Retina (tissue), 1 donor: ENCODE data around the gene CCDC192.
"Not testable (repeated sequence)": the region's sequence is repeated elsewhere in the genome, so short reads cannot be mapped to it uniquely, and the experiment has no call there.

Experiments
- DNase-seq: peaks from one replicate; pipeline ENCODE4 v3.0.0-alpha.2; 2016

Gene CCDC192

GRCh38 chr5:127702926-127703561 lies at the start of gene CCDC192:
CCDC192 (plus strand) TSS chr5:127703391; CDS start chr5:127703446, 55 bp downstream.
- peak; percentile 43 for DNase-seq

- no peak for DNase-seq
Measured at GRCh38 chr5:127656825-127657224, 46.4 kb upstream of the CCDC192 start.

- no peak for DNase-seq
Measured at GRCh38 chr5:127660047-127660733, 43.0 kb upstream of the CCDC192 start.

- no peak for DNase-seq
Measured at GRCh38 chr5:127664093-127664492, 39.1 kb upstream of the CCDC192 start.

GRCh38 chr5:127665641-127666040 lies 37.5 kb upstream of the CCDC192 start:
- no peak for DNase-seq

- no peak for DNase-seq
Measured at GRCh38 chr5:127666043-127666716, 37.0 kb upstream of the CCDC192 start.

- DNase-seq, result no peak
Measured at GRCh38 chr5:127667926-127668325, 35.3 kb upstream of the CCDC192 start.

- no peak for DNase-seq
Measured at GRCh38 chr5:127671218-127671617, 32.0 kb upstream of the CCDC192 start.

- DNase-seq, result no peak
Measured at GRCh38 chr5:127673117-127673800, 29.9 kb upstream of the CCDC192 start.

- DNase-seq, result not testable (repeated sequence)
Measured at GRCh38 chr5:127676951-127677350, 26.2 kb upstream of the CCDC192 start.

- not testable (repeated sequence) for DNase-seq
Measured at GRCh38 chr5:127679691-127680330, 23.4 kb upstream of the CCDC192 start.

GRCh38 chr5:127680595-127680994 lies 22.6 kb upstream of the CCDC192 start:
- no peak for DNase-seq

GRCh38 chr5:127683008-127683407 lies 20.2 kb upstream of the CCDC192 start:
- no peak for DNase-seq

GRCh38 chr5:127684726-127685467 lies 18.3 kb upstream of the CCDC192 start:
- DNase-seq, result no peak

GRCh38 chr5:127685662-127686061 lies 17.5 kb upstream of the CCDC192 start:
- DNase-seq, result no peak

GRCh38 chr5:127686424-127686823 lies 16.8 kb upstream of the CCDC192 start:
- no peak for DNase-seq

- DNase-seq, result no peak
Measured at GRCh38 chr5:127694518-127695171, 8.5 kb upstream of the CCDC192 start.

GRCh38 chr5:127695346-127695745 lies 7.8 kb upstream of the CCDC192 start:
- no peak for DNase-seq

- no peak for DNase-seq
Measured at GRCh38 chr5:127696683-127697082, 6.5 kb upstream of the CCDC192 start.

- no peak for DNase-seq
Measured at GRCh38 chr5:127697894-127698600, 5.1 kb upstream of the CCDC192 start.

- DNase-seq, result no peak
Measured at GRCh38 chr5:127699416-127699815, 3.8 kb upstream of the CCDC192 start.
